ENCODE measurements around the gene CPNE9. TPM values are rescaled to one million over a fixed set of nuclear protein-coding genes. Genes with fewer than 3 reads are reported as not detected.

The CPNE9 gene
- total RNA-seq, 1 donor from 2014 or later, result not detected

DNA sequence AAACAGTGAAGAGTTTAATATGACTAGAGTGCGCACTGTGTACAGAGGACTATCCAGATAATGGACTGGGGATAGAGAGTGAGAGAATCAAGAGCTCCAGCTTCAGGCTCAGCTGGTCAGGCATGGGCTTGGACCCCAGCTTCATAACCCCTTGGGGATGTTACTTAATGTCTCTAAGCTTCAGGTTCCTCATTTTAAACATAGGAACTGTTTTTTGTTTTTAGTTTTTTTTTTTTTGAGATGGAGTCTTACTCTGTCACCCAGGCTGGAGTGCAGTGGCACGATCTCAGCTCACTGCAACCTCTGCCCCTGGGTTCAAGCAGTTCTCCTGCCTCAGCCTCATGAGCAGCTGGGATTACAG, 18.0 kb downstream of the CPNE9 start:
- DNase-seq (ENCODE audit: low read depth) (no peak), FAIRE-seq (no peak)
- TF ChIP-seq, protein P1, sequence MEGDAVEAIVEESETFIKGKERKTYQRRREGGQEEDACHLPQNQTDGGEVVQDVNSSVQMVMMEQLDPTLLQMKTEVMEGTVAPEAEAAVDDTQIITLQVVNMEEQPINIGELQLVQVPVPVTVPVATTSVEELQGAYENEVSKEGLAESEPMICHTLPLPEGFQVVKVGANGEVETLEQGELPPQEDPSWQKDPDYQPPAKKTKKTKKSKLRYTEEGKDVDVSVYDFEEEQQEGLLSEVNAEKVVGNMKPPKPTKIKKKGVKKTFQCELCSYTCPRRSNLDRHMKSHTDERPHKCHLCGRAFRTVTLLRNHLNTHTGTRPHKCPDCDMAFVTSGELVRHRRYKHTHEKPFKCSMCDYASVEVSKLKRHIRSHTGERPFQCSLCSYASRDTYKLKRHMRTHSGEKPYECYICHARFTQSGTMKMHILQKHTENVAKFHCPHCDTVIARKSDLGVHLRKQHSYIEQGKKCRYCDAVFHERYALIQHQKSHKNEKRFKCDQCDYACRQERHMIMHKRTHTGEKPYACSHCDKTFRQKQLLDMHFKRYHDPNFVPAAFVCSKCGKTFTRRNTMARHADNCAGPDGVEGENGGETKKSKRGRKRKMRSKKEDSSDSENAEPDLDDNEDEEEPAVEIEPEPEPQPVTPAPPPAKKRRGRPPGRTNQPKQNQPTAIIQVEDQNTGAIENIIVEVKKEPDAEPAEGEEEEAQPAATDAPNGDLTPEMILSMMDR (IDR thresholded peaks at IDR 0.05; ENCODE audit: insufficient read depth, low read length, severe bottlenecking), result no peak
- no peaks in the 10 kb centered on the region for H3K36me3 ChIP-seq (ENCODE audit: control insufficient read depth, insufficient read depth, low read length)
- H3K27me3 ChIP-seq (ENCODE audit: control insufficient read depth, insufficient read depth, low read length), result peaks cover 4% of the 10 kb centered on the region
- no peak overlapping the region for H3K4me3 ChIP-seq (ENCODE audit: low read depth, low read length)

DNA sequence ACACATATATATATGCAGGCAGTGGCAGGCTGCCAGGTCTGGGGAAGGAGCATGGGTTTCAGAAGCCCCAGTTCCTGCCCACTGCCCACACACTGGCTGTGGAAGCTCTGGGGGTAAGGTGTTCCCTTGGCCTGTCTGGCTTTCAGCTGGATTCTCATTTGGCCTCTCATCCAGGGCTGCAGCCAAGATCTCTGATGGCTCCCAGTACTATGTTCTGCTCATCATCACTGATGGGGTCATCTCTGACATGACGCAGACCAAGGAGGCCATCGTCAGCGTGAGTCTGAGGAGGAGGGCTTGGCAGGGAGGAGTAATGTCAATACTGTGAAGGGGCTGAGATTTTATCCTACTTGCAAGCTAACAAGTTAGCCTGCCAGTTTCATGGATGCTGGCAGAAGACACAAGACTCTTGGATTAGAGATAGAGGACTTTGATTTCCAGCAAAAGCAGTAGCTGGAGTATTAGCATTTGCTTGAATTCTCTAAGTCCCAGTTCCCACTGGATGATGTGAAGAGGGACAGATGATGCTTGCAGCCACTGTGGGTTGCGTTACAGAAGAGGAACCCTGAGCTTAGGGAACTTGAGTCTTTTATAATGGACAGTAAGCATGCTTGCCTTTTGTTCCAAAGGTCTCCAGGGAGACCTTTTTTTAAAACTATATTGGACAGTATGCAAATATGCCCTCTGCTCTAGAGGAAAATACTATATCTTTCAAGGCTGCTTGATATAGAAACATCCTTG, 22.3 kb downstream of the CPNE9 start:
- FAIRE-seq (no peak), DNase-seq (ENCODE audit: low read depth) (no peak)
- Histone ChIP-seq H3K36me3 (ENCODE audit: control insufficient read depth, insufficient read depth, low read length) (no peaks in the 10 kb centered on the region), H3K4me3 (ENCODE audit: low read depth, low read length) (no peak overlapping the region), H3K27me3 (ENCODE audit: control insufficient read depth, insufficient read depth, low read length) (peaks cover 4% of the 10 kb centered on the region)
- TF ChIP-seq, protein P1 (IDR thresholded peaks at IDR 0.05; ENCODE audit: insufficient read depth, low read length, severe bottlenecking), result no peak

- TF ChIP-seq, protein P1 (IDR thresholded peaks at IDR 0.05; ENCODE audit: insufficient read depth, low read length, severe bottlenecking), result peak; percentile 53
- FAIRE-seq (no peak), DNase-seq (ENCODE audit: low read depth) (peak; percentile 39)
- no peaks in the 10 kb centered on the region for H3K36me3 ChIP-seq (ENCODE audit: control insufficient read depth, insufficient read depth, low read length)
- H3K27me3 ChIP-seq (ENCODE audit: control insufficient read depth, insufficient read depth, low read length), result peaks cover 4% of the 10 kb centered on the region
- no peak overlapping the region for H3K4me3 ChIP-seq (ENCODE audit: low read depth, low read length)
These were observed 23.5 kb downstream of the CPNE9 start for GRCh38 chr3:9727041-9727595.

GRCh38 chr3:9727743-9728142, 24.1 kb downstream of the CPNE9 start:
- Histone ChIP-seq H3K4me3 (ENCODE audit: low read depth, low read length) (no peak overlapping the region), H3K36me3 (ENCODE audit: control insufficient read depth, insufficient read depth, low read length) (no peaks in the 10 kb centered on the region), H3K27me3 (ENCODE audit: control insufficient read depth, insufficient read depth, low read length) (peaks cover 4% of the 10 kb centered on the region)
- FAIRE-seq (no peak), DNase-seq (ENCODE audit: low read depth) (peak; percentile 50)
- TF ChIP-seq, protein P1 (IDR thresholded peaks at IDR 0.05; ENCODE audit: insufficient read depth, low read length, severe bottlenecking), result no peak

DNA sequence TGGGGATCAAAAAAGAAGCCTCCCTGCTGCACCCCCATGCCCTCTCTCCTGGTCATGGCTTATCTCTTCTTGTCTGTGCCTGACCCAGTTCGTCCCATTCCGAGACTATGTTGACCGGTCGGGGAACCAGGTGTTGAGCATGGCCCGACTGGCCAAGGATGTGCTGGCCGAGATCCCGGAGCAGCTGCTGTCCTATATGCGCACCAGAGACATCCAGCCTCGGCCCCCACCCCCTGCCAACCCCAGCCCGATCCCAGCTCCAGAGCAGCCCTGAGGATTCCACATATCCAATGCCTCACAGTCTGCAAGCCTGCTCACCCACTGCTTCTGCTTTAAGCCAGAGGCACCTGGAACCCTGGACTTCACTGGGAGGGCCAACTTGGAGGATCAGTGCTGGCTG, 25.8 kb downstream of the CPNE9 start:
- TF ChIP-seq, protein P1 (IDR thresholded peaks at IDR 0.05; ENCODE audit: insufficient read depth, low read length, severe bottlenecking), result no peak
- peaks cover under 1% of the 10 kb centered on the region for H3K27me3 ChIP-seq (ENCODE audit: control insufficient read depth, insufficient read depth, low read length)
- DNase-seq (ENCODE audit: low read depth) (no peak), FAIRE-seq (no peak)
- H3K4me3 ChIP-seq (ENCODE audit: low read depth, low read length), result no peak overlapping the region
- peaks cover 3% of the 10 kb centered on the region for H3K36me3 ChIP-seq (ENCODE audit: control insufficient read depth, insufficient read depth, low read length)
